ENCODE results near the gene TWIST2. TPM values are rescaled to one million over a fixed set of nuclear protein-coding genes. Genes with fewer than 3 reads are reported as not detected.

Gene TWIST2
- total and polyA plus RNA-seq, 2 donors = 1.2 to 1.9 TPM

DNA sequence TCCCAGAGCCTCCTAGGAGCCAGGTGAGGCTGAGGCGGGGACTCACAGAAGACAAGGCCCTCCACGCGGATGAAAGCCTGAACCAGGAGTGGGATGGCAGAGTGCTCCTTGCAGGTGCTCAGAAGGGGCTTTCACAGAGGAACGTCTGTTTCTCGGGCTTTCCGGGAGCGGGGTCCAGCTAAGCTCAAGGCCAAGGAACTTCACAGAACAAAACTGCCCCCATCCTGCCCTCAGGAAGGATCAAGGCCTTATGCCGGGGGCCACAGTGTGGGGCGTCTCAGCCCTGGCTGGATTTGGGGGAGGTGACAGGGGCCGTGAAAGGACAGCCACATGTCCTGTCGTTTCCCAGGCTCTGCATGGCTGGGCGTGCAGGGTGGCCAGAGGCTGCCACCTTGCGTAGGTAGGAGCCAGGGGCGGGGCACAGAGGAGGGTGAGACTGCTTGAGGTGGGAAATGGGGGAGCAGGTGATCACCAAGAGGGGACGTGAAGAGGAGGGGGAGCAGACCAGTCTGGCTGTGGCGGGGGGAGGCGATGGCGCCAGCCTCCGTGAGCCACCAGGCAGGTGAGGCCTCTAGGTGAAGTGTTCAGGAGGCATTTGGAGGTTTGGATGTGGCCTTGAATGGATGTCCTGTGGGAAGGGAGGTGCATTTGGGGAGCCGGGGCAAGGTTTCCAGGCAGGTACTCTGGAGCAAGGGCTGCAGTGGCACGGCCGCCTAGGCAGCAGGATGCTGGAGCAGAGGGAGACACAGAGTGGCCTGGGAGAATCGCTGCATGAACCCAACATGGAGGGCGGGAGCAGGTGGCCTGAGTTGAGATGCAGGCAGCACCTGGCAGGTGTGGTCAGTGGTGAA lies 79.1 kb downstream of the TWIST2 start:
- no peaks in the 10 kb centered on the region for H3K36me3 ChIP-seq (ENCODE audit: control insufficient read depth in 2 of 2, insufficient read depth in 2 of 2, low read length in 1 of 2)
- H3K4me3 ChIP-seq (ENCODE audit: low read length in 2 of 2) = no peak overlapping the region
- H3K27ac ChIP-seq (ENCODE audit: low read depth in 1 of 2, low read length in 1 of 2) = no peak overlapping the region
- 89% methylated on average over 24 of the region's 24 CpGs for WGBS
- H3K27me3 ChIP-seq (ENCODE audit: control insufficient read depth in 2 of 2, insufficient read depth in 1 of 2, low read length in 1 of 2) = no peaks in the 10 kb centered on the region
- no peaks in the 10 kb centered on the region for H3K9me3 ChIP-seq (ENCODE audit: control insufficient read depth in 2 of 2, insufficient read depth in 1 of 2, low read length in 1 of 2)
- DNase-seq (ENCODE audit: low read depth in 6 of 9, low spot score in 9 of 9) = no peak
- H3K4me1 ChIP-seq (ENCODE audit: control insufficient read depth in 2 of 2, insufficient read depth in 2 of 2, low read length in 2 of 2) = no peaks in the 10 kb centered on the region

DNA sequence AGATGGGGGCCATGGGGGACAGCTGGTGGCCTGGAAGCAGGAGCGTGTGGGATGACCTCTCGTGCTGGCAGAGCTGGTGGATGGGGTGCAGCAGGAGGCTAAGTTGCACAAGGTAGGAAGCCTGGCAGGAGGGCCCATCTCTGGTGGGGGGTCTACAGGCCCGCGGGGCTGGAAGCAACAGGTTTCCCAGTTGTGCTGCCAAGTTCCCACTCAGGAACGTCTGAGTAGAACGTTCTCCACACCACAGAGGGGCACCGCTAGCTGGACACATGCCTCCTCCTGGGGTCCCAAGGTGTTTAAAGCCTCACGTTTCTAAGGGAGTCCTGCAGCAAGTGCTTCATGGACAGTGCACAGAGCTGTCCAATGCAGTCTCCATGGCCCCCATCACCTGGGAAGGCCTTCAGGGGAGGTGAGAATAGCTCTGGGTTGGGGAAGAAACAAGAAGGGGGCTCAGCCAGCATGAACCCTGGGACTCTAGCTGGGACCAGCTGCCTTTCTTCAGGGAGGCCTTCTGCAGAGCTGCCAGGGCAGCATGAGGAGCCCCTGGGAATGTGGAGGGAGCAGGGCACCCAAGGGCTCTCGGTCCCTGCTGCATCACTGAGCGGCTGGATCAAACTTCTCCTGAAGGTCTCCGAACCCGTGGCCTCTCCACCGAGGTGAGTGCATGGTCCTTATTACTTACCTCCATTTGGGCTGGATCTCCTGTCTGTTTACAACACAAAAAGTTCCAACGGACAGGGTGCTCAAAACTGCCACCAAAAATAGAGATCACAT lies 80.0 kb downstream of the TWIST2 start:
- H3K36me3 ChIP-seq (ENCODE audit: control insufficient read depth in 2 of 2, insufficient read depth in 2 of 2, low read length in 1 of 2) = no peaks in the 10 kb centered on the region
- no peak overlapping the region for H3K27ac ChIP-seq (ENCODE audit: low read depth in 1 of 2, low read length in 1 of 2)
- DNase-seq (ENCODE audit: low read depth in 6 of 9, low spot score in 9 of 9) = no peak
- H3K4me1 ChIP-seq (ENCODE audit: control insufficient read depth in 2 of 2, insufficient read depth in 2 of 2, low read length in 2 of 2) = no peaks in the 10 kb centered on the region
- H3K9me3 ChIP-seq (ENCODE audit: control insufficient read depth in 2 of 2, insufficient read depth in 1 of 2, low read length in 1 of 2) = no peaks in the 10 kb centered on the region
- no peaks in the 10 kb centered on the region for H3K27me3 ChIP-seq (ENCODE audit: control insufficient read depth in 2 of 2, insufficient read depth in 1 of 2, low read length in 1 of 2)
- no peak overlapping the region for H3K4me3 ChIP-seq (ENCODE audit: low read length in 2 of 2)
- WGBS = 88% methylated on average over 14 of the region's 14 CpGs

DNA sequence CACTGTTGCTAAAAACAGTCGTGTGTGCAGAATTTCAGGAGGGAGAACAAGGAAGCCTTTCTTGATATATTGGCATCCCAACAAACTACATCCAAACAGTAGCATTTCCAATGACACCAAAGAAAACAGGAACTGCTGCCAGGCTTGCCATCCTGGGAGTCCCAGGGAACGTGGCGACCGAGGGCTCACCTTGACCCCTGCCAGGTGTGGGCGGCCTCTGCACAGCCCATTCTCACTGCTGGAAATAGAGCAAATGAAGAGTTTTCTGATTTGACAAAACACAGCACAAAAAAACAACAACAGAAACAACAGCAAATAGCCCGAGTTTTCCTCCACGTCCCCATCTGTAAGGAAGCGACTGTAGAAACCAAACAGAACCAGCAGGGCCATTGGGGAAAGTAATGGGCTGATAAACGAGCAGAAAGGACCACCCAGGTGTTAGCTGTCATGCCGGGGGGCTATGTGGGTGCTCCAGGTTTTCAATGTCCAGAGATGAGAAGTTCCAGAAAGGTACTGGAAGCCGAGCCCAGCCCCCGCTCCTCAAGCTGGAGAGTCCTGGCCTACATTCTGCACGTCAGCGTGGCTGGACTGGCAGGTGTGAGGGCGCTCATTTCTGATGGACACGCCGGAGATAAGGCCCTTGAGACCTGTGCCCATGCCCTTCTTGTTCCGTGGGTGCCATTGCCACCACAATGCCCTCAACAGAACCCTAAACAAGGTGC lies 80.8 kb downstream of the TWIST2 start:
- H3K9me3 ChIP-seq (ENCODE audit: control insufficient read depth in 2 of 2, insufficient read depth in 1 of 2, low read length in 1 of 2) = no peaks in the 10 kb centered on the region
- no peak for DNase-seq (ENCODE audit: low read depth in 6 of 9, low spot score in 9 of 9)
- no peaks in the 10 kb centered on the region for H3K4me1 ChIP-seq (ENCODE audit: control insufficient read depth in 2 of 2, insufficient read depth in 2 of 2, low read length in 2 of 2)
- no peak overlapping the region for H3K4me3 ChIP-seq (ENCODE audit: low read length in 2 of 2)
- H3K36me3 ChIP-seq (ENCODE audit: control insufficient read depth in 2 of 2, insufficient read depth in 2 of 2, low read length in 1 of 2) = no peaks in the 10 kb centered on the region
- no peak overlapping the region for H3K27ac ChIP-seq (ENCODE audit: low read depth in 1 of 2, low read length in 1 of 2)
- no peaks in the 10 kb centered on the region for H3K27me3 ChIP-seq (ENCODE audit: control insufficient read depth in 2 of 2, insufficient read depth in 1 of 2, low read length in 1 of 2)
- WGBS = 89% methylated on average over 18 of the region's 18 CpGs

DNA sequence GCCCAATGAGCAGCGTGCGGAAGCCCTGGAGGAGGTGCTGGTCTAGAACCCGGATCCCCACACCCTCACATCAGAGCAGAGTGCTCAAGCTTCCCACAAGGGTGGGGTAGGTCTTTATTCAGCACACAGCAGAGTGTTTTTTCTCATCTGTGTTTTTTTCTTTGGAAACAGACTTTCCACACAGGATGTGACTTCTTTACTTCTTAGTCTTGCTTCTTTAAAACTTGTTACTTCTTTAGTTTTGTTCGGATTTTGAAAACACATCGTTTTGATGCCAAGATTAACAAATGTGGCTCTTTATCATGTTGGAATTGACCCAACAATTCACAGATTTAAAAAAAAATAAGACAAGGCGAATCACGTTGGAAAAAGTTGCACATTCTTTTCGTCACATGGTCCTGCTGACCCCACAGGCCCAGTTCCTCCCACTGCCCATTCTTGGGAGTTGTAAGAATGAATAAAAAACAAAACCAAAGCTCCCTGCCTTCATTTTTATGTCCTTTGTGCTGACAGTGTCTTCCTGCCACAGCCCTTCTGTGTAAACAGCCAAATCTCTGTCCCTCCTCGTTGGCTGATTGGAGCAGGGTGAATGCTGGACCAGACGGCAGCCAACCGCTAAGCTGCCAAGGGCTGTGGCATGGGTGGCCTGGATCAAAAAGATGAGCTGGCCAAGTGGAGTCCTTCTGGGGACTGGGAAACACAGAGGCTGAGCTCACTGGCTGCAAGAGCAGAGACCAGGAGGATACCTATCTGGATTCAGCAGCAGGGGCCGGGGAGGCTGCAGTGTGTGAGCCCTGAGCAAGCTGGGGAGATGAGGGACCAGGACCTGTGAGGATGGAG lies 81.6 kb downstream of the TWIST2 start:
- Histone ChIP-seq H3K27ac (ENCODE audit: low read depth in 1 of 2, low read length in 1 of 2) (no peak overlapping the region), H3K9me3 (ENCODE audit: control insufficient read depth in 2 of 2, insufficient read depth in 1 of 2, low read length in 1 of 2) (no peaks in the 10 kb centered on the region), H3K27me3 (ENCODE audit: control insufficient read depth in 2 of 2, insufficient read depth in 1 of 2, low read length in 1 of 2) (no peaks in the 10 kb centered on the region), H3K36me3 (ENCODE audit: control insufficient read depth in 2 of 2, insufficient read depth in 2 of 2, low read length in 1 of 2) (no peaks in the 10 kb centered on the region), H3K4me3 (ENCODE audit: low read length in 2 of 2) (no peak overlapping the region), H3K4me1 (ENCODE audit: control insufficient read depth in 2 of 2, insufficient read depth in 2 of 2, low read length in 2 of 2) (no peaks in the 10 kb centered on the region)
- WGBS = 73% methylated on average over 12 of the region's 12 CpGs
- no peak for DNase-seq (ENCODE audit: low read depth in 6 of 9, low spot score in 9 of 9)

DNA sequence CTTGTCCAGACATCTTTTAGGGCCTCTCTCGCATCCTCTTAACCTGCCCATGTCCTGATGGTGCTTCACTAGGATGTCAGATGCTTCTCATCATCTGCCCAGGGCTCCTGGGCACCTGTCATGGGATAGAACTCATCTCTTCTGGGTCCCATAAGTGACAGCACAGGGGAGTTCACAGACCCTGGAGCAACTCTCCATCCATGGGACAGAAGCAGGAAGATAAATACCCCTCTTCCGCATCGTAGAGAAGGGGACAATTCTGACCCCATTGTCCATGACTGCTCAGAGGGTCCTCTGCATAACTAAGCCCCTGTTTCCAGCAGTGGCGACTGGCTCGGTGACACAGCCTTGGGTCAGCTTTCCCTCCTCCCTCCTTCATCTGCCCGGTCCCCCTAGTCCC lies 82.3 kb downstream of the TWIST2 start:
- Histone ChIP-seq H3K4me3 (ENCODE audit: low read length in 2 of 2) (no peak overlapping the region), H3K27me3 (ENCODE audit: control insufficient read depth in 2 of 2, insufficient read depth in 1 of 2, low read length in 1 of 2) (no peaks in the 10 kb centered on the region), H3K36me3 (ENCODE audit: control insufficient read depth in 2 of 2, insufficient read depth in 2 of 2, low read length in 1 of 2) (no peaks in the 10 kb centered on the region), H3K9me3 (ENCODE audit: control insufficient read depth in 2 of 2, insufficient read depth in 1 of 2, low read length in 1 of 2) (no peaks in the 10 kb centered on the region), H3K4me1 (ENCODE audit: control insufficient read depth in 2 of 2, insufficient read depth in 2 of 2, low read length in 2 of 2) (no peaks in the 10 kb centered on the region), H3K27ac (ENCODE audit: low read depth in 1 of 2, low read length in 1 of 2) (no peak overlapping the region)
- DNase-seq (ENCODE audit: low read depth in 6 of 9, low spot score in 9 of 9) = no peak
- 91% methylated on average over 6 of the region's 6 CpGs for WGBS

DNA sequence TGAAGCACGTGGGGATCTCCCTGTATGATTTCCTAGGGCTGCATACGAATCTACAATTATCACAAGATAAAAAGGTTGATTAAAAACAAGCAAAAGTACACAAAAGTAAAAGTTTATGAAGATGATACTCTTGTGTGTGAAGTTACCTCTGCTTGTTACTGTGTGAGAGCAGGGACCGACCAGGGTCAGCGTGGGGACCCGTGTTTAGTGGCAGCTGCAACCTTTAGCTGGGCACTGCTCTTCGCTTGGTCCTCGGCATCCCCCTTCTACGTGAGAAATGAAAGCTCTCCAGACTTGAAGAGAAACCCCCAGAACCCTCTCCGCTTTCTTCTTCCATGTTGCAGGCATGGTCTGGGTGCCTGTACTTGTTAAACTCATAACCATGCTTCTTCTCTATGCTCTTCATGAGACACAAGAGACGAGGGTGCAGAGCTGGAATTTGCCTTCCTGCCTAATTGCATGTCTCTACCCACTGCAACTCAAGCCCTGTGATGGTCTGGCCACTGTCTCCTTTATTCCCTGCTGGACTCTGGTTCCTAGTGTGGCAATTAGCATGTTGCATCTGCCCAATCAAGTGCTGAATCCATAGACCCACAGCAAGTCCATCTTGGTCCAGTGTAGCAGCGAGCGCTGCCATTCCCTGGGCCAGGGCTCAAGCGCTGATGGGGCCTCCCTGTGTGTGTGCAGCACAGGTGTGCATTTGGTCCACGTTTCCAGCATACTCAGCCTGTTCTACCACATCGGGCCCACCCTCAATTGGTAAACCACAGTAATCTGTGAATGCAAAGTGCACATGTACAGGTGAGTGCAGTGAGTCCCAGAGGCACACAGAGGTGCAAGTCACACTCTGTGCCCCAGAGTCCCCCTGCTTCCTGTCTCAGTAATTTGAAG lies 88.5 kb downstream of the TWIST2 start:
- H3K9me3 ChIP-seq (ENCODE audit: control insufficient read depth in 2 of 2, insufficient read depth in 1 of 2, low read length in 1 of 2) = no peaks in the 10 kb centered on the region
- no peak overlapping the region for H3K4me3 ChIP-seq (ENCODE audit: low read length in 2 of 2)
- H3K27ac ChIP-seq (ENCODE audit: low read depth in 1 of 2, low read length in 1 of 2) = no peak overlapping the region
- no peaks in the 10 kb centered on the region for H3K27me3 ChIP-seq (ENCODE audit: control insufficient read depth in 2 of 2, insufficient read depth in 1 of 2, low read length in 1 of 2)
- 91% methylated on average over 15 of the region's 15 CpGs for whole genome bisulfite sequencing
- DNase-seq (ENCODE audit: low read depth in 6 of 9, low spot score in 9 of 9) = no peak
- H3K36me3 ChIP-seq (ENCODE audit: control insufficient read depth in 2 of 2, insufficient read depth in 2 of 2, low read length in 1 of 2) = no peaks in the 10 kb centered on the region
- no peaks in the 10 kb centered on the region for H3K4me1 ChIP-seq (ENCODE audit: control insufficient read depth in 2 of 2, insufficient read depth in 2 of 2, low read length in 2 of 2)

DNA sequence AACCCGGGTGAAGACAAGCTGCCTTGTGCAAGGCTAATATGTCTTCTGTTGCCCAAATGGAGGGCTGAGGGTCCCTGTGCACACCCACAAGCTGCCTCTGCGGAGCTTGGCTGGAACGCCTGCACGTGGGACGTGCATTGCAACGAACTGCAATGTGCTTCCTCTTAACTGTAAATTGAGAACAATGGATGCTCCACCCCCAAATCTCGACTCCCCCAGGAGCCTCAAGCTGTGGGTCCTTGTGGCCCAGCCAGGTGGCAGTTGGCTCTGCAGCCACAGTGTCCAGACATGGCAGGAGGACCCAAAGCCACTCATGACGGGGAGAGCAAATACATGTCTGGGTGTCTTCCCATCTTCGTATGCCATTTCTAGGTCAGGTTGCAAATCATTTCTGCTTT lies 90.1 kb downstream of the TWIST2 start:
- DNase-seq (ENCODE audit: low read depth in 6 of 9, low spot score in 9 of 9) = no peak
- Histone ChIP-seq H3K27ac (ENCODE audit: low read depth in 1 of 2, low read length in 1 of 2) (no peak overlapping the region), H3K36me3 (ENCODE audit: control insufficient read depth in 2 of 2, insufficient read depth in 2 of 2, low read length in 1 of 2) (no peaks in the 10 kb centered on the region), H3K4me3 (ENCODE audit: low read length in 2 of 2) (no peak overlapping the region), H3K4me1 (ENCODE audit: control insufficient read depth in 2 of 2, insufficient read depth in 2 of 2, low read length in 2 of 2) (no peaks in the 10 kb centered on the region), H3K27me3 (ENCODE audit: control insufficient read depth in 2 of 2, insufficient read depth in 1 of 2, low read length in 1 of 2) (no peaks in the 10 kb centered on the region), H3K9me3 (ENCODE audit: control insufficient read depth in 2 of 2, insufficient read depth in 1 of 2, low read length in 1 of 2) (no peaks in the 10 kb centered on the region)
- WGBS = 62% methylated on average over 9 of the region's 9 CpGs
